ENCODE results near the gene LRP5. TPM values are rescaled to one million over a fixed set of nuclear protein-coding genes. Genes with fewer than 3 reads are reported as not detected.

The LRP5 gene
- total RNA-seq, 1 experiment from 2014 or later, result 55.2 TPM

DNA sequence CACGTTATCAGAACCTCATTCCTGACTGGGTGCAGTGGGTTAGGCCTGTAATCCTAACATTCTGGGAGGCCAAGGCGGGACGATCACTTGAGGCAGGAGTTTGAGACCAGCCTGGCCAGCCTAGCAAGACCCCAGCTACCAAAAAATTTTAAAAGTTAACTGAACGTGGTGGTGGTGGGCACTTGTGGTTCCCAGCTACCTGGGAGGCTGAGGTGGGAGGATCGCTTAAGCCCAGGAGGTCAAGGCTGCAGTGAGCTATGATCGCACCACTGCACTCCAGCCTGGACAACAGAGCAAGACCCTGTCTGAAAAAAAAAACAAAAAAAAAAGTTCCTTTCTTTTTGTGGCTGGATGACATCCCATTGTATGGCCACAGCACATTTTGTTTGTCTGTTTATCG is 80.4 kb downstream of the LRP5 start:
- peaks cover 0 to 6% of the 10 kb centered on the region in 2 experiments; a peak in 2 of 4 replicates for H3K36me3 ChIP-seq (ENCODE audit: control insufficient read depth in 1 of 2, insufficient read depth in 2 of 2, low read length in 2 of 2)
- no peaks in the 10 kb centered on the region for H4K20me1 ChIP-seq (ENCODE audit: insufficient read depth)
- no peak overlapping the region for H2AFZ ChIP-seq (ENCODE audit: low read depth, low read length, poor library complexity, severe bottlenecking)
- ChIA-PET RAD21 (ENCODE audit: low non-redundant PET in 1 of 2, low total read pairs in 2 of 2, uncharacterized antibody in 2 of 2, unreplicated experiment in 2 of 2) (no interaction called here), POLR2A (no interaction called here), CTCF (no interaction called here)
- TF ChIP-seq ZFX (IDR thresholded peaks at IDR 0.05), result no peak
- TF ChIP-seq ZNF274 (IDR thresholded peaks at IDR 0.05; ENCODE audit: low read depth, low read length), result no peak
- TF ChIP-seq, protein P1, sequence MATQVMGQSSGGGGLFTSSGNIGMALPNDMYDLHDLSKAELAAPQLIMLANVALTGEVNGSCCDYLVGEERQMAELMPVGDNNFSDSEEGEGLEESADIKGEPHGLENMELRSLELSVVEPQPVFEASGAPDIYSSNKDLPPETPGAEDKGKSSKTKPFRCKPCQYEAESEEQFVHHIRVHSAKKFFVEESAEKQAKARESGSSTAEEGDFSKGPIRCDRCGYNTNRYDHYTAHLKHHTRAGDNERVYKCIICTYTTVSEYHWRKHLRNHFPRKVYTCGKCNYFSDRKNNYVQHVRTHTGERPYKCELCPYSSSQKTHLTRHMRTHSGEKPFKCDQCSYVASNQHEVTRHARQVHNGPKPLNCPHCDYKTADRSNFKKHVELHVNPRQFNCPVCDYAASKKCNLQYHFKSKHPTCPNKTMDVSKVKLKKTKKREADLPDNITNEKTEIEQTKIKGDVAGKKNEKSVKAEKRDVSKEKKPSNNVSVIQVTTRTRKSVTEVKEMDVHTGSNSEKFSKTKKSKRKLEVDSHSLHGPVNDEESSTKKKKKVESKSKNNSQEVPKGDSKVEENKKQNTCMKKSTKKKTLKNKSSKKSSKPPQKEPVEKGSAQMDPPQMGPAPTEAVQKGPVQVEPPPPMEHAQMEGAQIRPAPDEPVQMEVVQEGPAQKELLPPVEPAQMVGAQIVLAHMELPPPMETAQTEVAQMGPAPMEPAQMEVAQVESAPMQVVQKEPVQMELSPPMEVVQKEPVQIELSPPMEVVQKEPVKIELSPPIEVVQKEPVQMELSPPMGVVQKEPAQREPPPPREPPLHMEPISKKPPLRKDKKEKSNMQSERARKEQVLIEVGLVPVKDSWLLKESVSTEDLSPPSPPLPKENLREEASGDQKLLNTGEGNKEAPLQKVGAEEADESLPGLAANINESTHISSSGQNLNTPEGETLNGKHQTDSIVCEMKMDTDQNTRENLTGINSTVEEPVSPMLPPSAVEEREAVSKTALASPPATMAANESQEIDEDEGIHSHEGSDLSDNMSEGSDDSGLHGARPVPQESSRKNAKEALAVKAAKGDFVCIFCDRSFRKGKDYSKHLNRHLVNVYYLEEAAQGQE (IDR thresholded peaks at IDR 0.05; ENCODE audit: low read depth), result no peak
- TF ChIP-seq JUND (IDR thresholded peaks at IDR 0.05), result no peak
- TF ChIP-seq TCF7L2 (IDR thresholded peaks at IDR 0.05; ENCODE audit: borderline replicate concordance, extremely low read depth, insufficient read depth, insufficient read length), result no peak
- no peak for TF ChIP-seq EZH2 (IDR thresholded peaks at IDR 0.05)
- no peak for TF ChIP-seq YY1 (IDR thresholded peaks at IDR 0.05; ENCODE audit: extremely low read depth, insufficient replicate concordance, low read depth, low read length)
- TF ChIP-seq EGR1 (IDR thresholded peaks at IDR 0.05; ENCODE audit: low read depth), result no peak
- H3K9me3 ChIP-seq (ENCODE audit: control insufficient read depth in 1 of 2, insufficient read depth in 1 of 2, low read depth in 1 of 2, low read length in 2 of 2), result no peaks in the 10 kb centered on the region
- no peaks in the 10 kb centered on the region for H3K9me2 ChIP-seq (ENCODE audit: insufficient read depth)
- DNase-seq (ENCODE audit: low read depth, low spot score) (no peak), ATAC-seq (no peak)
- H3K4me1 ChIP-seq (ENCODE audit: control insufficient read depth in 1 of 2, insufficient read depth in 2 of 2, low read length in 2 of 2), result no peaks in the 10 kb centered on the region
- no peak overlapping the region for H3K4me3 ChIP-seq (replicated peaks in 1 of 2; ENCODE audit: low read depth in 1 of 2, low read length in 2 of 2)
- H3K4me2 ChIP-seq (ENCODE audit: low read length), result no peak overlapping the region
- no peak overlapping the region for H3K9ac ChIP-seq (ENCODE audit: low read length)
- no peak overlapping the region for H3K27ac ChIP-seq (ENCODE audit: low read depth, low read length)
- intact Hi-C loops (cut with micrococcal nuclease), result no loop called here
- H3K79me2 ChIP-seq (ENCODE audit: insufficient read depth, low read length), result no peaks in the 10 kb centered on the region
- H3K27me3 ChIP-seq (ENCODE audit: insufficient read depth, low read length), result no peaks in the 10 kb centered on the region
- BruUV-seq (replicated peaks), result no TSS peak

All from HCT116 (cell line).